GM13976 (cell line): ENCODE results near the gene POLA1.

Experiments
- DNase-seq: peaks from one replicate; pipeline ENCODE4 v3.0.0; 2012; ENCODE audit warnings: low spot score
- in situ Hi-C: fragments of 300-500 bp; cut with MboI; formaldehyde crosslinking; loops from one replicate; pipeline ENCODE4 v1.12.0; 2022; ENCODE audit warnings: low sequenced_read_pairs, mixed read lengths, inconsistent platforms; ENCODE audit not compliant: unreplicated experiment
- TF ChIP-seq, protein P1 (sequence below): IDR thresholded peaks from 2 replicates; pipeline ENCODE4 v1.5.1; 2012; ENCODE audit warnings: borderline replicate concordance, mild to moderate bottlenecking; ENCODE audit not compliant: insufficient read depth; ENCODE audit errors: extremely low read depth, missing control alignments, control extremely low read depth

POLA1 gene

DNA sequence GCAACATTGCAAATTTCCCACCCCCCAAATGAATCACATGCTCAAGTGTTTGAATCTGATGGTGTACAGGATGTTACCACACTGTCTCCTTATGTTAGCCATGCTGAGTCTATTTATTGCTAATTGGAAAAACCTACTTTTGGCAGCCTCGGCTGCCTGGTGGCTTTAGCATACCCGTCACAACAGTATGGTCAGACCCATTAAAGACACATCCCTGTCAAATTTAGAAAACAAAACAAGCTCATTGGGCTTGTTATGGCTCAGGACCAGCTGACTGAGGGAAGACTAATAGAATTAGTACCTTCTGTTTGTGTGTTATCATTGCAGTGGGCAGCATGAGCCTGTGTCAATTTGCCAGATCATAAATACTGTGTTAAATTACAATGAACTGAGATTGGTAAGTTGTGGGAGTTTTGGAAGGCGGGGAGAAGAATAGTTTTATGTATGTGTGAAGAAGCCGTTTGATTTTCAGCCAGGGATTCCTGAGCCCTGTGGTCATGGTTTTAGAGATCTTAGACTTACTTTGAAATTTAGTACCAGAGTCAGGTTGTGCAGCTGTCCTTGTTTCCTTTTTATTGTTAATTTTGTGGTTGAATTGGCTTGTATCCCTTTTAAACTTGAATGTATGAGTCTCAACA, 66.8 kb downstream of the POLA1 start:
- DNase-seq = no peak
- TF ChIP-seq, protein P1, sequence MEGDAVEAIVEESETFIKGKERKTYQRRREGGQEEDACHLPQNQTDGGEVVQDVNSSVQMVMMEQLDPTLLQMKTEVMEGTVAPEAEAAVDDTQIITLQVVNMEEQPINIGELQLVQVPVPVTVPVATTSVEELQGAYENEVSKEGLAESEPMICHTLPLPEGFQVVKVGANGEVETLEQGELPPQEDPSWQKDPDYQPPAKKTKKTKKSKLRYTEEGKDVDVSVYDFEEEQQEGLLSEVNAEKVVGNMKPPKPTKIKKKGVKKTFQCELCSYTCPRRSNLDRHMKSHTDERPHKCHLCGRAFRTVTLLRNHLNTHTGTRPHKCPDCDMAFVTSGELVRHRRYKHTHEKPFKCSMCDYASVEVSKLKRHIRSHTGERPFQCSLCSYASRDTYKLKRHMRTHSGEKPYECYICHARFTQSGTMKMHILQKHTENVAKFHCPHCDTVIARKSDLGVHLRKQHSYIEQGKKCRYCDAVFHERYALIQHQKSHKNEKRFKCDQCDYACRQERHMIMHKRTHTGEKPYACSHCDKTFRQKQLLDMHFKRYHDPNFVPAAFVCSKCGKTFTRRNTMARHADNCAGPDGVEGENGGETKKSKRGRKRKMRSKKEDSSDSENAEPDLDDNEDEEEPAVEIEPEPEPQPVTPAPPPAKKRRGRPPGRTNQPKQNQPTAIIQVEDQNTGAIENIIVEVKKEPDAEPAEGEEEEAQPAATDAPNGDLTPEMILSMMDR = no peak
- in situ Hi-C loops = no loop called here

DNA sequence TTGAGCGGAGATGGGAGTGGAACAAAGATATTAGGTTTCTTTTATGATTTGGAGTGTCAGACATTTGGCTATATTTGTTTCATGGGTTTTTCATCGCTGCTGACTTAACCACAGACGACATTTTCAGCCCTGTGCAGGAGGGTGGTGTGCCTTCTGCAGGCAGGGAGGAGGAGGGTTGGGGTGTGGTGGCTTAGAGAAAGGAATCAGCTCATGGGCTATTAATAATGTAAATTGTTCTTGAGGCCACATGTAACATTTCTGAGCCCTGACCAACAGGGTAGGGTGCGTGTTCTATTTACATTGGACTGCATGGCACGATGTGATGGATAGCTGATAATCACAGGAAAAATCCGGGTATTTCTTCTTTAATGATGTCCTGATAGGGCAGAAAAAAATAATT, 67.6 kb downstream of the POLA1 start:
- in situ Hi-C loops = no loop called here
- no peak for DNase-seq
- TF ChIP-seq, protein P1 = no peak

DNA sequence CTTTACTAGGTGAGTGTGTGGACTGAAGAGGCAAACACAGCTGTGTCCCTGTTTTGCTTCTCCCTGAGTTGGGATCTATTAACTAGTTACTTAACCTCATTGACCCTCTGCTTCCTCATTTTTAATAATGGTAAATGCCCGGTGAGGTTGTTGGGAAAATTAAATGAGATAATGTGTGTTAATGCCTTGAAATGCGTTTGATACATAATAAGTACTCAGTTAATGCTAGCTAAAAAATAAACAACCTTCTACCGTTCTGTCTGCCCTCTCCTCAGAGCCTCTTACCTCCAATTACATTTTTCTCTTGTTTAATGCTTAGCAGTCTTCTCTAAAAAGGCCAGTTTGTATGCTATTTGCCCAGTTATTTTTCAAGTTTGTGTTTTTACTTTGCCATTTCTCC, 70.3 kb downstream of the POLA1 start:
- DNase-seq = no peak
- TF ChIP-seq, protein P1 = no peak
- in situ Hi-C loops = no loop called here

DNA sequence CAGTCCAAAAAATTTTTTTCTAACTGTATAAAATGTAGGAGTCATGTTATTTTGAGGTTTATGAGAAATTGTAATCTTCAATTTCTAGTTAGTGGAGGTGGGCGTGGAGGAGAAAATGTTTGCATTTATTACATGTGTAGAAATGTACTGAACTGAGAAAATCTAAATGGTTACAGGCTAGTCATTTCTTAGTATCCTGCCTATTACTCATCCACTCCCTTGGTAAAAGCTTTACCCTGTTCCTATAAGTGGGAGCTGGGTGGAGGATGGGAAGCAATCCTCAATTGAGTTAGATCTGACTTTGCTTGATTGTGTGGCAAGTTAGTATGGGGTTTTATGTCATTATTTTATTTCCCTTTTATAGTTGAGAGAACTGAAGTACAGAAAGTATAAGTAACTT, 73.8 kb downstream of the POLA1 start:
- TF ChIP-seq, protein P1 = no peak
- in situ Hi-C loops = no loop called here
- DNase-seq = no peak

DNA sequence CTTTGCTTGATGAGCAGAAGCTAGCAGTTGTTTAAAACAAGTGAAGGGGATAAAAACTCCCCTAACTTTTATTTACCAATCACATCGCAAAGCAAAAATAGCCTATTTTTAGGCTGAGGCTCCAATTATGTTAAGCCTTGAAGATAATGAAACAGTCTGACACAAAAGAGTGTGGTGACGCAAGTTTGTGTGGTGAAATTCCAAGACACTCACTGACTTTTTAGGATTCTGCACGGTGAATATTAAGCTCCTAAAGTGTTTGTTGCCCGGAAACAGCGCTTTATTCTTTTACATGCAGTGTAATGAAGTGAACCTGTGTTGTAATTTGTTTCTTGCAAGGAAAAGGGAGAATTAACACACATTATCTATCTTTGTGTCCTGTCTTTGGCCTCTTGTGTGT, 74.8 kb downstream of the POLA1 start:
- in situ Hi-C loops = no loop called here
- DNase-seq = no peak
- TF ChIP-seq, protein P1 = no peak

DNA sequence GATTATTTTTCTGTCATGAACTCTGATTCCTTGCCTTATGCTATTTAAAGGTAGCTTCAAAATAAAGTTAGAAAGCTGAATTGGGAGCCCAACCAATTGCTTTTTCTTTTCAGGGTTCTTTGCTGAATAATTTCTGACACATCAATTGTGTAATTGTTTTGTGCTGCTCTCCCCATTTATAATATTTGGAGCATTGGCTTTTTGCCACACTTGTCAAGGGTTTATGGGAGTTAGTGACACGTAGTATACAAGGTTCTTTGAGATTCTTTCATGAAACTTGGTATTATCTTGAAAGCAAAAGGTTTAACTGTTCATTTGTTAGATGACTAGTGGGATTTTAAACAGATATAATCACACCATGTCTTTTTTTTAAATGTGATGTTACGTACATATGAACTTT, 80.9 kb downstream of the POLA1 start:
- in situ Hi-C loops = no loop called here
- no peak for DNase-seq
- TF ChIP-seq, protein P1 = no peak
